Vagina (tissue), 2 donors: ENCODE data around the gene EID2B.

Source experiments
- POLR2AphosphoS5 ChIP-seq, 2 donors: sonication (generic); formaldehyde crosslinking; IDR thresholded peaks; one replicate each; pipeline ENCODE4 v1.9.0; 2017; ENCODE audit warnings: antibody characterized with exemption in 2 of 2, mild to moderate bottlenecking in 2 of 2, low read depth in 1 of 2; ENCODE audit not compliant: insufficient read depth in 1 of 2
- TF ChIP-seq, protein P1 (sequence below), 3 experiments: fragments of 450-650 bp in 2 of 3; fragments of 200-600 bp in 1 of 3; sonication (generic) in 1 of 3; IDR thresholded peaks; one replicate each; pipeline ENCODE4 v1.5.1; 2017 to 2019; ENCODE audit warnings: antibody characterized with exemption in 3 of 3, mild to moderate bottlenecking in 2 of 3, moderate library complexity in 2 of 3

DNA sequence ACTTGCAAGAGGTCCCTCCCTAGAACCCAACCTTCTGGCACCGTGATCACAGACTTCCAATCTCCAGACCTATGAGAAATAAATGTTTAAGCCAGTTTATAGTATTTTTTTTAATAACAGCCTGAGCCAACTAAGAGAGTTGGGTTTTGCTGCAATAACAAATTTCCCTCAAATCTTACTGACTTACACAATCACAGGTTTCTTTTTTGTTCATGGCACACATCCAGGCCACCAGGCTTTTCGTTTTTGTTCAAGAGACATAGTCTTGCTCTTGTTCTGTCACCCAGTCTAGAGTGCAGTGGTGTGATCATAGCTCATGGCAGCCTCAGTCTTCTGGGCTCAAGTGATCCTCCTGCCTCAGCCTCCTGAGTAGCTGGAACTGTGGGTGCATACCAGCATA is 19.7 kb downstream of the EID2B start:
- TF ChIP-seq, protein P1, sequence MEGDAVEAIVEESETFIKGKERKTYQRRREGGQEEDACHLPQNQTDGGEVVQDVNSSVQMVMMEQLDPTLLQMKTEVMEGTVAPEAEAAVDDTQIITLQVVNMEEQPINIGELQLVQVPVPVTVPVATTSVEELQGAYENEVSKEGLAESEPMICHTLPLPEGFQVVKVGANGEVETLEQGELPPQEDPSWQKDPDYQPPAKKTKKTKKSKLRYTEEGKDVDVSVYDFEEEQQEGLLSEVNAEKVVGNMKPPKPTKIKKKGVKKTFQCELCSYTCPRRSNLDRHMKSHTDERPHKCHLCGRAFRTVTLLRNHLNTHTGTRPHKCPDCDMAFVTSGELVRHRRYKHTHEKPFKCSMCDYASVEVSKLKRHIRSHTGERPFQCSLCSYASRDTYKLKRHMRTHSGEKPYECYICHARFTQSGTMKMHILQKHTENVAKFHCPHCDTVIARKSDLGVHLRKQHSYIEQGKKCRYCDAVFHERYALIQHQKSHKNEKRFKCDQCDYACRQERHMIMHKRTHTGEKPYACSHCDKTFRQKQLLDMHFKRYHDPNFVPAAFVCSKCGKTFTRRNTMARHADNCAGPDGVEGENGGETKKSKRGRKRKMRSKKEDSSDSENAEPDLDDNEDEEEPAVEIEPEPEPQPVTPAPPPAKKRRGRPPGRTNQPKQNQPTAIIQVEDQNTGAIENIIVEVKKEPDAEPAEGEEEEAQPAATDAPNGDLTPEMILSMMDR (IDR thresholded peaks at IDR 0.05) = no peak
- no peak for TF ChIP-seq POLR2AphosphoS5 (IDR thresholded peaks at IDR 0.05; ENCODE audit: insufficient read depth in 1 of 2, low read depth in 1 of 2)
